ENCODE measurements around the gene RAPGEF3.

RAPGEF3 gene

GRCh38 chr12:47747596-47748506 lies 10.8 kb downstream of the RAPGEF3 start:
- no peaks in the 10 kb centered on the region for H3K36me3 ChIP-seq (ENCODE audit: control insufficient read depth in 2 of 2, insufficient read depth in 2 of 2, low read length in 2 of 2)
- H3K27me3 ChIP-seq (ENCODE audit: control insufficient read depth in 1 of 2, insufficient read depth in 2 of 2, low read length in 2 of 2), result peaks cover 0 to 2% of the 10 kb centered on the region in 2 donors
- H3K9me3 ChIP-seq (ENCODE audit: control insufficient read depth in 2 of 2, low read length in 2 of 2), result no peaks in the 10 kb centered on the region
- H3K4me3 ChIP-seq (ENCODE audit: low read length in 2 of 2), result no peak overlapping the region
- no peak overlapping the region for H3K27ac ChIP-seq (ENCODE audit: low read length)
- peaks cover 10% of the 10 kb centered on the region for H3K4me1 ChIP-seq (ENCODE audit: control insufficient read depth, insufficient read depth, low read length)
- no peak overlapping the region for H3K9ac ChIP-seq (ENCODE audit: low read length in 2 of 2)

- Histone ChIP-seq H3K9ac (ENCODE audit: low read length in 2 of 2) (no peak overlapping the region), H3K27ac (ENCODE audit: low read length) (no peak overlapping the region), H3K27me3 (ENCODE audit: control insufficient read depth in 1 of 2, insufficient read depth in 2 of 2, low read length in 2 of 2) (peaks cover 0 to 2% of the 10 kb centered on the region in 2 donors), H3K9me3 (ENCODE audit: control insufficient read depth in 2 of 2, low read length in 2 of 2) (no peaks in the 10 kb centered on the region), H3K4me1 (ENCODE audit: control insufficient read depth, insufficient read depth, low read length) (peaks cover 5% of the 10 kb centered on the region), H3K36me3 (ENCODE audit: control insufficient read depth in 2 of 2, insufficient read depth in 2 of 2, low read length in 2 of 2) (no peaks in the 10 kb centered on the region), H3K4me3 (ENCODE audit: low read length in 2 of 2) (no peak overlapping the region)
Measured at GRCh38 chr12:47747126-47747525, 11.6 kb downstream of the RAPGEF3 start.

GRCh38 chr12:47746523-47746922 lies 12.2 kb downstream of the RAPGEF3 start:
- Histone ChIP-seq H3K9me3 (ENCODE audit: control insufficient read depth in 2 of 2, low read length in 2 of 2) (no peaks in the 10 kb centered on the region), H3K27ac (ENCODE audit: low read length) (no peak overlapping the region), H3K4me1 (ENCODE audit: control insufficient read depth, insufficient read depth, low read length) (peaks cover 5% of the 10 kb centered on the region), H3K36me3 (ENCODE audit: control insufficient read depth in 2 of 2, insufficient read depth in 2 of 2, low read length in 2 of 2) (no peaks in the 10 kb centered on the region), H3K4me3 (ENCODE audit: low read length in 2 of 2) (no peak overlapping the region), H3K27me3 (ENCODE audit: control insufficient read depth in 1 of 2, insufficient read depth in 2 of 2, low read length in 2 of 2) (peaks cover 0 to 2% of the 10 kb centered on the region in 2 donors), H3K9ac (ENCODE audit: low read length in 2 of 2) (no peak overlapping the region)

GRCh38 chr12:47746073-47746472 lies 12.6 kb downstream of the RAPGEF3 start:
- Histone ChIP-seq H3K4me1 (ENCODE audit: control insufficient read depth, insufficient read depth, low read length) (peaks cover 6% of the 10 kb centered on the region), H3K4me3 (ENCODE audit: low read length in 2 of 2) (no peak overlapping the region), H3K36me3 (ENCODE audit: control insufficient read depth in 2 of 2, insufficient read depth in 2 of 2, low read length in 2 of 2) (no peaks in the 10 kb centered on the region), H3K9me3 (ENCODE audit: control insufficient read depth in 2 of 2, low read length in 2 of 2) (no peaks in the 10 kb centered on the region), H3K9ac (ENCODE audit: low read length in 2 of 2) (no peak overlapping the region), H3K27me3 (ENCODE audit: control insufficient read depth in 1 of 2, insufficient read depth in 2 of 2, low read length in 2 of 2) (peaks cover 0 to 2% of the 10 kb centered on the region in 2 donors), H3K27ac (ENCODE audit: low read length) (no peak overlapping the region)

GRCh38 chr12:47745485-47746041 lies 13.1 kb downstream of the RAPGEF3 start:
- Histone ChIP-seq H3K36me3 (ENCODE audit: control insufficient read depth in 2 of 2, insufficient read depth in 2 of 2, low read length in 2 of 2) (no peaks in the 10 kb centered on the region), H3K9me3 (ENCODE audit: control insufficient read depth in 2 of 2, low read length in 2 of 2) (no peaks in the 10 kb centered on the region), H3K27ac (ENCODE audit: low read length) (no peak overlapping the region), H3K4me3 (ENCODE audit: low read length in 2 of 2) (no peak overlapping the region), H3K9ac (ENCODE audit: low read length in 2 of 2) (no peak overlapping the region), H3K27me3 (ENCODE audit: control insufficient read depth in 1 of 2, insufficient read depth in 2 of 2, low read length in 2 of 2) (peaks cover 0 to 2% of the 10 kb centered on the region in 2 donors), H3K4me1 (ENCODE audit: control insufficient read depth, insufficient read depth, low read length) (peaks cover 9% of the 10 kb centered on the region)

- Histone ChIP-seq H3K9ac (ENCODE audit: low read length in 2 of 2) (no peak overlapping the region), H3K27me3 (ENCODE audit: control insufficient read depth in 1 of 2, insufficient read depth in 2 of 2, low read length in 2 of 2) (peaks cover 0 to 2% of the 10 kb centered on the region in 2 donors), H3K36me3 (ENCODE audit: control insufficient read depth in 2 of 2, insufficient read depth in 2 of 2, low read length in 2 of 2) (no peaks in the 10 kb centered on the region), H3K4me3 (ENCODE audit: low read length in 2 of 2) (no peak overlapping the region), H3K9me3 (ENCODE audit: control insufficient read depth in 2 of 2, low read length in 2 of 2) (no peaks in the 10 kb centered on the region), H3K27ac (ENCODE audit: low read length) (no peak overlapping the region), H3K4me1 (ENCODE audit: control insufficient read depth, insufficient read depth, low read length) (peaks cover 13% of the 10 kb centered on the region)
Measured at GRCh38 chr12:47744778-47745436, 13.8 kb downstream of the RAPGEF3 start.

- no peaks in the 10 kb centered on the region for H3K9me3 ChIP-seq (ENCODE audit: control insufficient read depth in 2 of 2, low read length in 2 of 2)
- no peaks in the 10 kb centered on the region for H3K36me3 ChIP-seq (ENCODE audit: control insufficient read depth in 2 of 2, insufficient read depth in 2 of 2, low read length in 2 of 2)
- H3K9ac ChIP-seq (ENCODE audit: low read length in 2 of 2), result no peak overlapping the region
- no peak overlapping the region for H3K27ac ChIP-seq (ENCODE audit: low read length)
- H3K4me3 ChIP-seq (ENCODE audit: low read length in 2 of 2), result no peak overlapping the region
- peaks cover 0 to 2% of the 10 kb centered on the region in 2 donors for H3K27me3 ChIP-seq (ENCODE audit: control insufficient read depth in 1 of 2, insufficient read depth in 2 of 2, low read length in 2 of 2)
- H3K4me1 ChIP-seq (ENCODE audit: control insufficient read depth, insufficient read depth, low read length), result peaks cover 17% of the 10 kb centered on the region
Measured at GRCh38 chr12:47744005-47744651, 14.6 kb downstream of the RAPGEF3 start.

GRCh38 chr12:47743311-47743860 lies 15.3 kb downstream of the RAPGEF3 start:
- peaks cover 17% of the 10 kb centered on the region for H3K4me1 ChIP-seq (ENCODE audit: control insufficient read depth, insufficient read depth, low read length)
- no peak overlapping the region for H3K9ac ChIP-seq (ENCODE audit: low read length in 2 of 2)

GRCh38 chr12:47742253-47742825 lies 16.3 kb downstream of the RAPGEF3 start:
- H3K4me1 ChIP-seq (ENCODE audit: control insufficient read depth, insufficient read depth, low read length), result peaks cover 25% of the 10 kb centered on the region
- H3K27ac ChIP-seq (ENCODE audit: low read length), result no peak overlapping the region
- no peak overlapping the region for H3K9ac ChIP-seq (ENCODE audit: low read length in 2 of 2)

More at GRCh38 chr12:47743311-47743860, 15.3 kb downstream of the RAPGEF3 start:
- Histone ChIP-seq H3K36me3 (ENCODE audit: control insufficient read depth in 2 of 2, insufficient read depth in 2 of 2, low read length in 2 of 2) (no peaks in the 10 kb centered on the region), H3K27me3 (ENCODE audit: control insufficient read depth in 1 of 2, insufficient read depth in 2 of 2, low read length in 2 of 2) (peaks cover 0 to 2% of the 10 kb centered on the region in 2 donors), H3K9me3 (ENCODE audit: control insufficient read depth in 2 of 2, low read length in 2 of 2) (no peaks in the 10 kb centered on the region), H3K4me3 (ENCODE audit: low read length in 2 of 2) (no peak overlapping the region), H3K27ac (ENCODE audit: low read length) (no peak overlapping the region)

GRCh38 chr12:47741340-47741703 lies 17.4 kb downstream of the RAPGEF3 start:
- H3K4me3 ChIP-seq (ENCODE audit: low read length in 2 of 2), result no peak overlapping the region
- H3K27ac ChIP-seq (ENCODE audit: low read length), result no peak overlapping the region
- H3K9ac ChIP-seq (ENCODE audit: low read length in 2 of 2), result no peak overlapping the region
- H3K27me3 ChIP-seq (ENCODE audit: control insufficient read depth in 1 of 2, insufficient read depth in 2 of 2, low read length in 2 of 2), result no peaks in the 10 kb centered on the region
- no peaks in the 10 kb centered on the region for H3K9me3 ChIP-seq (ENCODE audit: control insufficient read depth in 2 of 2, low read length in 2 of 2)
- peaks cover 35% of the 10 kb centered on the region for H3K4me1 ChIP-seq (ENCODE audit: control insufficient read depth, insufficient read depth, low read length)
- H3K36me3 ChIP-seq (ENCODE audit: control insufficient read depth in 2 of 2, insufficient read depth in 2 of 2, low read length in 2 of 2), result no peaks in the 10 kb centered on the region

More at GRCh38 chr12:47742253-47742825, 16.3 kb downstream of the RAPGEF3 start:
- no peaks in the 10 kb centered on the region for H3K9me3 ChIP-seq (ENCODE audit: control insufficient read depth in 2 of 2, low read length in 2 of 2)
- H3K4me3 ChIP-seq (ENCODE audit: low read length in 2 of 2), result no peak overlapping the region
- H3K27me3 ChIP-seq (ENCODE audit: control insufficient read depth in 1 of 2, insufficient read depth in 2 of 2, low read length in 2 of 2), result no peaks in the 10 kb centered on the region
- H3K36me3 ChIP-seq (ENCODE audit: control insufficient read depth in 2 of 2, insufficient read depth in 2 of 2, low read length in 2 of 2), result no peaks in the 10 kb centered on the region
